ENCODE results near the gene PHLPP1. TPM values are rescaled to one million over a fixed set of nuclear protein-coding genes. Genes with fewer than 3 reads are reported as not detected.

The PHLPP1 gene
- total RNA-seq, 4 donors from 2014 or later: 28.1 to 56.6 (median 37.1) TPM

DNA sequence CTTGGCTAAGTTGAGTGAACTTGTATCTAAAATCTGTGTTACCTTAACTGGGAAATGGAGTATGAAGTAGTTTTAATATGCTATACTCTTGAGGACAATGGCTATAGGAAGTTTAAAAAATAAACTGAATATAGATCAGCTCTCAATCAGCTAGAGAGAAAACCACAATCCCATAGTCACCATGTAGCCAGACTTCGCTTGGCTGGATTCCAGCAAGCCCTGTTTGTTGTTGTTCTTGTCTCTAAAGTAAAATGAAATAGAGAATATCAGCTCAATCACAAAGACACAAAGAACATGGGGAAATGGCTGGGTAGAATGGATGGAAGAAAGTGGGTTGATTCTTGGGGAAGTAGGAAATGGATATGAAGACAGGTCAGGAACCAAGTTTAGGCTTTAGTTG lies 234.9 kb downstream of the PHLPP1 start:
- Histone ChIP-seq H3K9me3 (no peaks in the 10 kb centered on the region), H3K27ac (no peak overlapping the region), H3K36me3 (peaks cover 14% of the 10 kb centered on the region), H3K4me1 (no peaks in the 10 kb centered on the region), H3K27me3 (no peaks in the 10 kb centered on the region), H3K4me3 (no peak overlapping the region)
- 81% methylated on average over 1 of the region's 1 CpG for WGBS
- TF ChIP-seq, protein P1, sequence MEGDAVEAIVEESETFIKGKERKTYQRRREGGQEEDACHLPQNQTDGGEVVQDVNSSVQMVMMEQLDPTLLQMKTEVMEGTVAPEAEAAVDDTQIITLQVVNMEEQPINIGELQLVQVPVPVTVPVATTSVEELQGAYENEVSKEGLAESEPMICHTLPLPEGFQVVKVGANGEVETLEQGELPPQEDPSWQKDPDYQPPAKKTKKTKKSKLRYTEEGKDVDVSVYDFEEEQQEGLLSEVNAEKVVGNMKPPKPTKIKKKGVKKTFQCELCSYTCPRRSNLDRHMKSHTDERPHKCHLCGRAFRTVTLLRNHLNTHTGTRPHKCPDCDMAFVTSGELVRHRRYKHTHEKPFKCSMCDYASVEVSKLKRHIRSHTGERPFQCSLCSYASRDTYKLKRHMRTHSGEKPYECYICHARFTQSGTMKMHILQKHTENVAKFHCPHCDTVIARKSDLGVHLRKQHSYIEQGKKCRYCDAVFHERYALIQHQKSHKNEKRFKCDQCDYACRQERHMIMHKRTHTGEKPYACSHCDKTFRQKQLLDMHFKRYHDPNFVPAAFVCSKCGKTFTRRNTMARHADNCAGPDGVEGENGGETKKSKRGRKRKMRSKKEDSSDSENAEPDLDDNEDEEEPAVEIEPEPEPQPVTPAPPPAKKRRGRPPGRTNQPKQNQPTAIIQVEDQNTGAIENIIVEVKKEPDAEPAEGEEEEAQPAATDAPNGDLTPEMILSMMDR (IDR thresholded peaks at IDR 0.05): no peak
- TF ChIP-seq POLR2AphosphoS5 (IDR thresholded peaks at IDR 0.05) (no peak), EP300 (IDR thresholded peaks at IDR 0.05) (no peak), POLR2A (IDR thresholded peaks at IDR 0.05) (no peak)
- DNase-seq (ENCODE audit: low spot score in 2 of 2): no peak

- H3K27ac ChIP-seq: no peak overlapping the region
- H3K4me3 ChIP-seq: no peak overlapping the region
- no peaks in the 10 kb centered on the region for H3K4me1 ChIP-seq
- no peaks in the 10 kb centered on the region for H3K9me3 ChIP-seq
- no peak for TF ChIP-seq POLR2AphosphoS5 (IDR thresholded peaks at IDR 0.05)
- no peak for TF ChIP-seq POLR2A (IDR thresholded peaks at IDR 0.05)
- TF ChIP-seq, protein P1 (IDR thresholded peaks at IDR 0.05): no peak
- no peak for TF ChIP-seq EP300 (IDR thresholded peaks at IDR 0.05)
- H3K27me3 ChIP-seq: no peaks in the 10 kb centered on the region
- 78% methylated on average over 4 of the region's 4 CpGs for WGBS
- H3K36me3 ChIP-seq: peaks cover 8% of the 10 kb centered on the region
- no peak for DNase-seq (ENCODE audit: low spot score in 2 of 2)
Observed at GRCh38 chr18:62952807-62953206, 237.5 kb downstream of the PHLPP1 start.

DNA sequence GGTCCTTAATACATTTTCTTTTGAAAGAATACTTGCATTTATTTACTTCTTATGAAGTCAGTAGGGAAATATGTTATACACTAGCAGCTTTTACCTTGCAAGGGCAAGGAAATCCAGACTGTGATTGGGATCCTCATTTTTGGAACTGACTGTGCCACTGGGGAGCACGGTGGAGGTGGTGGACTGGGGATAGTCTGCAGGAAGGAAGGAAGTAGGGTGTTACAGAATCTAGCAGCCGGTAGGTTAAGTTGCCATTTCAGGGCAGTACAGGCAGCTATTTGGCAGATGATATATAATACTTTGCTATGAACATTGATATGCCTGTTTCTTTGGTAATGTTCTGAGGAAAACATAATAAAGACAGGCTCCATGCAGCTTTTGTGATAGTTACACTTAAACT lies 238.3 kb downstream of the PHLPP1 start:
- TF ChIP-seq POLR2A (IDR thresholded peaks at IDR 0.05) (no peak), POLR2AphosphoS5 (IDR thresholded peaks at IDR 0.05) (no peak), EP300 (IDR thresholded peaks at IDR 0.05) (no peak)
- TF ChIP-seq, protein P1 (IDR thresholded peaks at IDR 0.05): no peak
- Histone ChIP-seq H3K27ac (no peak overlapping the region), H3K4me1 (no peaks in the 10 kb centered on the region), H3K36me3 (peaks cover 8% of the 10 kb centered on the region), H3K27me3 (no peaks in the 10 kb centered on the region), H3K9me3 (no peaks in the 10 kb centered on the region), H3K4me3 (no peak overlapping the region)
- 56% methylated on average over 2 of the region's 2 CpGs for WGBS
- no peak for DNase-seq (ENCODE audit: low spot score in 2 of 2)

DNA sequence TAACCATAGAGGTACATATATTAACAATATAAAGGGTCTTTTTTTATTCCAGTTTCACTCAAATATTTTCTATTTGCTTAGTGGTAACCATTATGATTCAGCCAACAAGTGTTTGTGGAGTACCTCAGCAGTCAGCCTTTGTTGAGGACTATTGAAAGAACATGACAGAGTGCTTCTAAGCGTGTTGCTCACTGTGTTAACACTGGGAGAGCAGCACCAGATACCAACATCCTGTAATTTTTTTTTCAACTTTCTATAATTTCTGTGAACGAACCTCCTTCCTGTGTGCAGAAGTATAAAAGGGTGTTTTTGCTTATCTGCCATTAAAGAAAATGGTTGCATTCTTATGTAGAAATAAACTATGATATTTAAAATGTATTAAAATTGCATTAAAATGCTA lies 239.0 kb downstream of the PHLPP1 start:
- TF ChIP-seq POLR2AphosphoS5 (IDR thresholded peaks at IDR 0.05) (no peak), EP300 (IDR thresholded peaks at IDR 0.05) (no peak), POLR2A (IDR thresholded peaks at IDR 0.05) (no peak)
- TF ChIP-seq, protein P1 (IDR thresholded peaks at IDR 0.05): no peak
- Histone ChIP-seq H3K36me3 (peaks cover 8% of the 10 kb centered on the region), H3K4me1 (no peaks in the 10 kb centered on the region), H3K9me3 (no peaks in the 10 kb centered on the region), H3K27ac (no peak overlapping the region), H3K4me3 (no peak overlapping the region), H3K27me3 (no peaks in the 10 kb centered on the region)
- 78% methylated on average over 2 of the region's 2 CpGs for WGBS
- DNase-seq (ENCODE audit: low spot score in 2 of 2): no peak

DNA sequence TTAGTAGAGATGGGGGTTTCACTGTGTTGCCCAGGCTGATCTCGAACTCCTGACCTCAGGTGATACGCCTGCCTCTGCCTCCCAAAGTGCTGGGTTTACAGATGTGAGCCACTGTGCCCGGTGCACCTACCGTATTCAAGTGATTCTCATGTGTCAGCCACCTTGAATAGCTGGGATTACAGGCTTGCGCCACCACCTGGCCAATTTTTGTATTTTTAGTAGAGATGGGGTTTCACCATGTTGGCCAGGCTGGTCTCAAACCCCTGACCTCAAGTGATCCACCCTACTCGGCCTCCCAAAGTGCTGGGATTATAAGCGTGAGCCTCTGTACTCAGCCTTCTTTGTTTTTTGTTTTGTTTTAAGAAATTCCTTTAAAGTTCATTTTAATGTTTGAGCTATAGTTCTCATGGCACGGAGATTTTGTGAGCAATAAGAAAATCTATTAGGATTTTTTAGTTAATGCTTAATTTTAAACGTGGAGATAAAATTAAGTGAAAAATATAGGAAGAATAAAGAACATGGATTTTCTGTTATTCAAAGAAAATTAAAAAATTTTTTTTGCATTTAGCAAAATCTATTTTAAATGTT lies 242.6 kb downstream of the PHLPP1 start:
- WGBS: 83% methylated on average over 9 of the region's 9 CpGs
- H3K4me1 ChIP-seq: no peaks in the 10 kb centered on the region
- H3K9me3 ChIP-seq: no peaks in the 10 kb centered on the region
- DNase-seq (ENCODE audit: low spot score in 2 of 2): no peak
- peaks cover 12% of the 10 kb centered on the region for H3K36me3 ChIP-seq
- H3K27ac ChIP-seq: no peak overlapping the region
- TF ChIP-seq, protein P1 (IDR thresholded peaks at IDR 0.05): peak; percentile 6 to 8
- TF ChIP-seq POLR2A (IDR thresholded peaks at IDR 0.05): no peak
- no peak overlapping the region for H3K4me3 ChIP-seq
- H3K27me3 ChIP-seq: no peaks in the 10 kb centered on the region

Data from suprapubic skin (tissue), 4 donors.